ENCODE results near the gene DNAJA3.

The DNAJA3 gene

GRCh38 chr16:4414187-4414917, 11.3 kb upstream of the DNAJA3 start:
- H3K27ac ChIP-seq = no peak overlapping the region
- no peak for DNase-seq
- TF ChIP-seq CTCF (IDR thresholded peaks at IDR 0.05; ENCODE audit: low read depth, low read length) = no peak

GRCh38 chr16:4415538-4416199, 10.0 kb upstream of the DNAJA3 start:
- Histone ChIP-seq H3K9me3 (ENCODE audit: severe bottlenecking) (no peaks in the 10 kb centered on the region), H3K27me3 (ENCODE audit: insufficient read depth, low read depth, severe bottlenecking) (no peaks in the 10 kb centered on the region), H3K36me3 (peaks cover 2% of the 10 kb centered on the region), H3K4me3 (ENCODE audit: low read depth, low read length) (peak overlapping the region; percentile 83), H3K27ac (peak overlapping the region; percentile 48; the same call in 1 of the 2 replicates)
- no peak for TF ChIP-seq CTCF (IDR thresholded peaks at IDR 0.05; ENCODE audit: low read depth, low read length)
- peak; percentile 25 for DNase-seq

More at GRCh38 chr16:4414187-4414917, 11.3 kb upstream of the DNAJA3 start:
- Histone ChIP-seq H3K36me3 (peaks cover 2% of the 10 kb centered on the region), H3K27me3 (ENCODE audit: insufficient read depth, low read depth, severe bottlenecking) (no peaks in the 10 kb centered on the region), H3K9me3 (ENCODE audit: severe bottlenecking) (no peaks in the 10 kb centered on the region), H3K4me3 (ENCODE audit: low read depth, low read length) (no peak overlapping the region)

GRCh38 chr16:4416200-4417032, 9.3 kb upstream of the DNAJA3 start, which contains the start of gene CORO7:
TSS of gene CORO7 (minus strand) at chr16:4416596. CDS start at chr16:4416518, 78 bp downstream.
- Histone ChIP-seq H3K36me3 (peaks cover 2% of the 10 kb centered on the region; the same call in 1 of the 2 replicates), H3K27ac (peak within 1 kb of the TSS; percentile 50), H3K9me3 (ENCODE audit: severe bottlenecking) (no peaks in the 10 kb centered on the region), H3K27me3 (ENCODE audit: insufficient read depth, low read depth, severe bottlenecking) (no peaks in the 10 kb centered on the region), H3K4me3 (ENCODE audit: low read depth, low read length) (peak within 1 kb of the TSS; percentile 83)
- no peak for TF ChIP-seq CTCF (IDR thresholded peaks at IDR 0.05; ENCODE audit: low read depth, low read length)
- peak; percentile 97 for DNase-seq

GRCh38 chr16:4419402-4419959, 6.2 kb upstream of the DNAJA3 start:
- no peak overlapping the region for H3K4me3 ChIP-seq (ENCODE audit: low read depth, low read length)

More at GRCh38 chr16:4419402-4419959, 6.2 kb upstream of the DNAJA3 start:
- Histone ChIP-seq H3K36me3 (no peaks in the 10 kb centered on the region), H3K27me3 (ENCODE audit: insufficient read depth, low read depth, severe bottlenecking) (no peaks in the 10 kb centered on the region), H3K27ac (no peak overlapping the region), H3K9me3 (ENCODE audit: severe bottlenecking) (no peaks in the 10 kb centered on the region)
- DNase-seq = no peak
- TF ChIP-seq CTCF (IDR thresholded peaks at IDR 0.05; ENCODE audit: low read depth, low read length) = no peak

All from WERI-Rb-1 (cell line).